GM21576 (cell line): Measurements from ENCODE around the gene IL10.
"Not testable (repeated sequence)": the region's sequence is repeated elsewhere in the genome, so short reads cannot be mapped to it uniquely, and the experiment has no call there.

Experiments
- ATAC-seq: cut with Tn5 transposase; IDR thresholded peaks from one replicate; pipeline ENCODE4 v1.9.1; 2021; ENCODE audit warnings: mild to moderate bottlenecking, moderate library complexity; ENCODE audit not compliant: unreplicated experiment

IL10 gene

DNA sequence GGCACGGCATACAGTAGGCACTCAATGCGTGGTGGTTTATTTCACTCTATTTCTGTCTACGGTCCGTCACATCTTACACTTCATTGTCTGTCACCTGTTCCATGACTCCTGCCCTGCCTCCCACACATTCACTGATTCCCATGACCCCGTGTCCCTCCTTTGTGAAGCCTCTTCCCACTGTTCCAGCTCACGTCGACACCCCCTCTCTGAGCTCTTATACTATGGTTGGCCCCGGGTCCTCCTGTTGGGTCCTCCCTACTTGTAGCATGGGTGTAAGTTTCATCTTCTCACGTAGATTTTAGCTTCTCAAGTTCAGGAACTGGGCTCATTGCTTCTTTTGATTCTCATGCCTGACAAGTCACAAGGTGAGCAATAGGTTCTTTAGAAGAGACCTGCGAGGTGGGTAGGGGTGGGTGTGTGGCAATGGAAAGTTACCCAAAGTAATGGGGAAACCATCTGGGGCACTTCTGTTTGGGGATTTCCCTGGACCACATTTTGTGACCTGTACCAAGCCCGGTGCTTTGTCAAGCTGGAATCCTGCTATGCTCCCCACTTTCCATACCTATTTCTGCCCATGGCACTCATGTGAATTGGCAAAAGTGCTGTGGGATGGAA lies 22.1 kb upstream of the IL10 start:
- no peak for ATAC-seq

DNA sequence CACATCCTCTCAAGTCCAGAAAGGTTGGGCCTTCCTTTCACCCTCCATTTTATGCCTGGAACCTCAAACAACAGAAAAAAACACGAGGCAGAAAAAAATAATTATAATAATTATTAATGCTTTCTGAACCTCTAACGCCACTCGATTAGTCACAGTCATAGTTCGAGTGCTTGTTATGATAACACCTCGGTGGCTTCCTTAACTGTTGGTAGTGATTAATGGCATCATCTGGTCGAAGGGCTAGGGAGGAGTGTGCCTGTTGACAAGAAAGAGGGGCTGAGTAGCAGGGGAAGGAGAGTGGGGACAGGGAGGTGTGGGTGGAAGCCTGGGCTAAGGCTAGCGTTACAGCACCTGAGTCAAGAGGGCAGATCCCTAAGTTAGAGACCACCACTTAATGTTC lies 21.3 kb upstream of the IL10 start:
- ATAC-seq, result no peak

DNA sequence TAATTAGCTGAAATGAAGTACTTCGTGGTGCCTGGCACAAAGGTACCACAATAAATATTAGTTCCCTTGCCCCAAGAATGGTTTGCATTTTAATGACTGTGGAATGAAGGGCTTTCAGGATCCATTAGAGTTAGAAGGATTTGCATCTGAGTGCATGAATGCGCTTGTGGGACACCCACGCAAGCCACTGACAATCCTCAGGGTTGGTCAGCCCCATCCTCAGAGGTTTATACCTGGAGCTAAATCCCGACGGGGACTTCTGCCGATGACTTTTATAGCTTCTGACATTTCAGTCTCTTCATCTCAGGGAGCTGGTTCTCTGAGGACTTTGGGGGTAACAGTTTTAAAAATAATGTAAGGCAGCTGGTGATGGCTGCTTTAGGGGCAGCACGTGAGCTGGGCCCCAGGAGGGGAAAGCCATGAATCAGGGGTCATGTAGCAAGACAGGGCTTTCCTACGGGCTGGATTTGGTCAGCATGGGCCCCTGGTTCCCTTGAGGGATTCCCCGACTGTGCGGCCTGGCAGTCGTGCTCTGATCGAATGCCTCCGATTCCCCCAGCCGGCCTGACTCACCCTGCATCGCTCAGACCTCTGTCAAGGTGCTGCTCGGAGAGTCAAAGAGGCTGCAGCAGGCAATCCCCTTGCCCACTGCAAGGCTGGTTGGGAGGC lies 20.8 kb upstream of the IL10 start:
- ATAC-seq, result peak; percentile 40

DNA sequence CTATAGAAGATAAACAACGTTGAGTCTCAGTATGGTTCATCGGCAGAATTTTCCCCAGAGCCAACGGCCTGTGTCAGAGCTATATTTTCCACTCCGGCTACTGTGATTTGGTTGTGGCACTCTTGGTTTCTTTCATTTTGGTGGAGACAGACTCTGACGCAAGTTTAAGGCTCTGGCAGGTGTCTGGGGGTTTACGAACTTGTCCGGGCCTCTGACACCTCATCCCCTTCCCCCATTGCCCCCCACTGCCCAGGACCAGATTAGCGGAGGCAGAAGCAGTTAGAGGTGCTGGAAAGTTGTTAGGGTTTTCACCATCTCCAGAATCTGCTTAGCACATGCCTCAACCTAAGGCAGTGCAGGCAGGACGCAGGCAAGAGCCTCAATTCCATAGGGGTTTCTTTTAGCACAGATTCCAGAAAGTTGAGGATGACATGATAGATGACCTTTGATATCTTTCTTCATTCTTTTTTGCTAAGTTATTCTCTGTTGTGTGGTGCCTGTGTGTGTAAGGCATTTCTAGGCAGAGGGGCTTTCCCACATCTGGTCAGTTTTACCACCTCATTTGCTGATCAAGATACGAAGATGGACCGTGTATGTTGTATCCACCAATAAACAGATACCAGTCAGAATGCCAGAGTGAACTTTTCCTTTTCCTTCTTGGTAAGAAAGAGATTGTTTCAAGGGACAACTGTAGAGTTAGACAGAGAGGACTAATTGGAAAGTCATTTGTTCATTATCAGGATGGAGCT lies 18.4 kb upstream of the IL10 start:
- ATAC-seq, result peak; percentile 34

DNA sequence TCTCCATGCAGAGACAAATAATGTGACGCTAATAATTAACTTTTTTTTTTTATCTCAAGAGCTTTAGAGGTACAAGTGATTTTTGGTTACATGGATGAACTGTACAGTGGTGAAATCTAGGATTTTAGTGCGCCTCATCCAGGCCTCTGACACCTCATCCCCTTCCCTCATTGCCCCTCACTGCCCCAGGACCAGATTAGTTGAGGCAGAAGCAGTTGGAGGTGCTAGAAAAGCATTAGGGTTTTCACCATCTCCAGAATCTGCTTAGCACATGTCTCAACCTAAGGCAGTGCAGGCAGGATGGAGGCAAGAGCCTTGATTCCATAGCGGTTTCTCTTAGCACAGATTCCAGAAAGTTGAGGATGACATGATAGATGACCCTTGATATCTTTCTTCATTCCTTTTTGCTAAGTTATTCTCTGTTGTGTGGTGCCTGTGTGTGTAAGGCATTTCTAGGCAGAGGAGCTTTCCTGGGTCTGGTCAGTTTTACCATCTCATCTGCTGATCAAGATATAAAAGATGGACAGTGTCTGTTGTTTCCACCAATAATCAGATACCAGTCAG lies 16.3 kb upstream of the IL10 start:
- no peak for ATAC-seq

DNA sequence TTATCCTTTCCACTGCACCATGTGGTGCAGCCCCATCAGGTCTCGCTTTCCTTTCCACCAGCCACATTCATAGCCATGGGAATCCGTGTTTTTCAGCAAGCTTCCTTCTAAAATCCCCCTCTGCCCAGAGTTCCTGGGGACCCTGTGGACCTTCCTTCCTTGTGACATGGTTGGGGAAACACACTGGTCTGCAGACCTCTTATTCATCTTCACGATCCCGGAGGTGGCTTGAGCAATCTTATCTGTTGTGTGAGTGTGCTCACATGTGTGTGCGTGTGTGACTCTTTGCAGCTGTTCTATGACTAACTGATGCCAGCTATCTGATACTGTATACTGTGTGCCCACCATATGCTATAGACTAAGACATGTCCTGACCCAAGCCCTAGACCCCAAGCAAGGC lies 15.6 kb upstream of the IL10 start:
- ATAC-seq, result no peak

DNA sequence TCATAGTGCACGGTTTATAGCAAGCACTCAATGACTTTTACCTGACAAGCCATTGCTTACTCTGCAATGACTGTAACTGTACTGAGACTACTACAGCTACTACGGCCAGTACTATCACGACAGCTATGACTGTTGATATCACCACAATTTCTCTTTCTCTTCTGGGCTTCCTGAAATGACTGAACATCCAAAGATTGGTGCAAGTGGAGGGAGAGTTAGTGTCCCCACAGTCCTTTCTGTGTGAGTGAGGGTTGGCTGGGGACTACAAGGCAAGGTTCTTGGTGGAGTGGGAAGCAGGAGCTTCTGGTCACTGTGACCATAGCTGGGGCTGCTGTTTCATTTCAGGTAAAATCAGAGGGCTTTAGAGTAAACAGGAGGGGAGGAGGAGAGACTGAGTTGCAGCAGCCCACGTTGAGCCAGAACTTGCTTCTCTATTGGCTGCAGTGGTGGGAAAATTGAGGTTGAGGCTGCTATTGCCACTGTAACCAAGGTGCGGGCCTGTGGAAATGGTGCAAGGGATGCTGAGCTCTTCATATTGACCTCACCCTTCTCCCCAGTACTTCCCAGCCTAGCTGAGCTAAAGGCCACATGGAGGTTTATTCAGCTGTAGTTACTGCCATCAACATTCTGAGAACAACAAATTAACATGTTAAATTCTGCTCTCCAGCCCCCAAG lies 14.1 kb upstream of the IL10 start:
- no peak for ATAC-seq

DNA sequence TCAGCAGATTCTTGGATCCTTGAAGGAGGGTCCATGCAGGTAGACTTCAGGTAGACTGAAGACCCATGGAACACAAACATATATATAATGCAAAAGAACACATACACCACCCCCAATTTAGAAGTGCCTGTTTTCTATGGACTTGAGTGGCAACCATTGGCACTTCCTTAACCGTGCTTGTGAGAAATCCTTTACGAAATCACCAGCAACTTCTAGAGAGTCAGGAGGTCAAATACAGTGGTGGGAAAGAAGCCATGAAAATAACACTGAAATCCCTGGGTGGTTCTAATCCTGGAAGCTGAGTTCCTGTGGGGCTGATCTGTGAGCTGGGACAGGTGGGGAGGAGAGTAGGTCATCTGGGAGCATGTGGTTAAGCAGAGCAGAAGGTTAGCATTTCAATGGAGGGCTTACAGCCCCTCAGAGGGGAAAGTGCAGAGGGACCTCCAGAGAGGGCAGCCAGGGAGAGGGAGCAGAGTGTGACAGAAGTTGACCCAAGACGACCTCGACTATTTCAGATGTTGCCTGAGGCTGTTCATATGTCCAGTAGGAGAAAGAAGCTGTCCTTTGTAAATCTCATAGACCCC lies 13.0 kb upstream of the IL10 start:
- no peak for ATAC-seq

DNA sequence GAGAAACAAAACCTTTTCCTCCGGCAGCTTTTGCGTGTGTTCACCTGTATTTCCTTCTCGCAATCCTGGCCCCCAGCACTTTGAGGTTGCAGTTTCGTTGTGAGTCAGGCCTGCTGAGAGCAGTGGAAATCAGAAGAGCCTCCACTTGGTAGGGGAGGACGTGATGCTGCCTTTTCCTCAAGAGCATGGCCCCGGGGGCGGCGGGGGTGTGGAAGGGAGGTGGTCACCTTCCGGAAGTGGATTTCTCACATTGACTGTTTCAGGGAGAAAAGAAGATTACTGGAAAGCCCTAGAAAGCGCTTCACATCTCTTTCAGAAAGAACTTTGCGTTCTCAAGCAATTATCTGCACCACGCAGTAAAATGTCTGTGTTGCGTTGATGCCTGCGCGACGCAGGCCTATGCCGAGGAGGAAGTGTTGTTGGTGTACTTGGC lies 12.2 kb upstream of the IL10 start:
- peak; percentile 67 for ATAC-seq

DNA sequence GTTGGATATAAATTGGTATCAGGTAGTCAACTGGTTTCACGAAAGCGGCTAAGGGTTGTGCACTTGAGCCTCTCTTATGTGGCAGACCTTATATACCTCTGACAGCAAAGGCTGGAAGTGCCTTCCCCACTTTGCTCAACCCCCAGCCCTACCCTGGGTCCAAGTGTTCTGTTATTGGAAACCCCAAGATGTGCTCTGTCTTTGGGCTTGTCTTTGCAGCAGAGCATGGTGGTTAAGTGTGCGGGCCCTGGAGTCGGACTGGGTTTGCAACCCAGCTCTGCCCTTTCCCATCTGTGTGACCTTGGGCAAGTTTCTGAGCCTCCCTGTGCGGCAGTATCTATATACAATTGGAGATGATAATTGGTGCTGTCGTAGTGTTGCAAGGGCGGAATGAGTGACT lies 11.2 kb upstream of the IL10 start:
- ATAC-seq, result no peak

DNA sequence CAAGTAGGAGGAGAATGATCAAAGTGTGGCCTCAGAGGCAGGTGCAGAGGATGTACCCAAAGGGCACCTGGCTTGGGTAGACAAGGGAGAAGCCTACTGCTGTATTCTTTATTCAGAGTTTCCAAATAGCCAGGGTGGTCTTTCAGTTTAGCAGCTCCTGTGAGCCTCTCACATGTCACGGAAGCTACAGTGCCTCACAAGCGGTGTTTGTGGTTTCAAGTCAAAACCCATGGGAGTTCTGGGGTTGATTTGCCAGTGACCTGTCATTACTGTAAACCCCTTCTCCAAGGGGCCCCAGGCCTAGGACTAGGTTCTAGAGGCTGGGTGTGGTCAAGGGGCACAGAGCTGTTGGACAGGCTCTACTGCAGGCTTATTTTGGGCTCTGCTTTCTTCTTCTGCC lies 10.2 kb upstream of the IL10 start:
- ATAC-seq, result peak; percentile 56

DNA sequence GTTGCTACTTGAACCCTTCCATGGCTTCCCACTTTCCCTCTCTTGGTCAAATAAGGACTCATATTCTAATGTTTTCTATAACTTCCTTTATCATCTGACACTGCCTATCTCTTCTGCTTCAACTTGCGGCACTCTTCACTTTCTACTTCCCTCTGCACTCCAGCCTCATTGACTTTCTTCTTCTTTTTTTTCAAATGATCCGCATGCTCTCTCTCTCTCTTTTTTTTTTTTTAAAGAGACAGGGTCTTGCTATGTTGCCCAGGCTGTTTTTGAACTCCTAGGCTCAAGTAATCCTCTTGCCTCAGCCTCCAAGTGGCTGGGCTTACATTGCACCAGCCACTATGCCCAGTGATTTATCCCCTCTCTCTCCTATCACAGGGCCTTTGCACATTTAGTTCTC lies 7.3 kb upstream of the IL10 start:
- no peak for ATAC-seq

DNA sequence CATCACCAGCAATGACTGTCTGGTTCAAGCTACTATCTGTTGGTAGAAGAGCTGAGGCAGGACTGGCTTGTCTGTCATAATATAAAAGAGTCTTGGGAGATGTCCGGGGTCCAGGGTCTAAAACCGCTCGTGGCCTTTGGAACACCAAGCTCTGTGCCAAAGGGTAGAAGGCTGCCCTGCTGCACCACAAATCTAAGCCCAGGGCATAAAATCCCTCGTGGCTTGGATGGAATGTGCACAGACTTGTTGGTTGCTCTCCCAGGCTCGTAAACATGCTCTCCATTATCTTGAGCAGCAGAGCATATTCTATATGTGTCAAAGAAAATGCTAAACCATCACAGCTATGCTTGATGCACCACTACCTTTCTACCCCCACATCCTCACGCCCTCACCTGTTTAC lies 6.6 kb upstream of the IL10 start:
- ATAC-seq, result not testable (repeated sequence)

DNA sequence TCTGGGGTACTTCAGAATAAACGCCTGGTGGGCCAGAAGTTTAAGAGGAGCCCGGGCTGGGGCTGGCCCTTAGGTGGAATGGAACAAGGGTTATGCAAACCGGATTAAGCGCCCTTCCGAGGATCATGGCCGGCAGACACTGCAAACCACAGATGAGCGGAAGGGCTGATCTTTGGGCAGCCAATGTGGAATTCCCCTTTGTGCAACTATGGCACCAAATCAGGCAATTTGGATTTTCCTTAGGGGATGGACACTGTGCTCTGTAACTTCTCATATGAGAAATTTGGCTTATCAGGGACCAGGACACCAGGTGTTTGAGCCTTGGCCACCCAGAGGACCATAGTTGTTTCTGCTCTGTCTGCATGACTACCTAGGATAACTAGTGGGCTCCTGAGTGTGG lies 5.7 kb upstream of the IL10 start:
- no peak for ATAC-seq

DNA sequence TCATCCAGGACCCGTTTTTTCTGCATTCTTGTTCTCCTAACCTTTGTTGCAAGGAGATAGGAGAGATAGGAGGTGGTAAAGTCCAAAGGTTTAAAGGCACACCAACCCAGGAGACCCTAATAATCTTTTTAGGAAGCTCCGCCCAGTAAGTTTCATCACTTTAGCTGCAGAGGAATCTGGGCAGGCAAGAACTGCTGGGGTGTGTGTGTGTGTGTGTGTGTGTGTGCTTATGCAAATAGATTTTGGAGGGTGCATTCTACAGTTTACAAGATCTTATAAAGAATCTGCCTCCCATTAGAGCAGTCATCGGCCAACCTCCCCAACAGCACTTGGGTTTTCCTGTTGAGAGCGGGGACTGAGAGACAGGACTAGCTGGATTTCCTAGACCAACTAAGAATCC lies 3.9 kb upstream of the IL10 start:
- no peak for ATAC-seq

DNA sequence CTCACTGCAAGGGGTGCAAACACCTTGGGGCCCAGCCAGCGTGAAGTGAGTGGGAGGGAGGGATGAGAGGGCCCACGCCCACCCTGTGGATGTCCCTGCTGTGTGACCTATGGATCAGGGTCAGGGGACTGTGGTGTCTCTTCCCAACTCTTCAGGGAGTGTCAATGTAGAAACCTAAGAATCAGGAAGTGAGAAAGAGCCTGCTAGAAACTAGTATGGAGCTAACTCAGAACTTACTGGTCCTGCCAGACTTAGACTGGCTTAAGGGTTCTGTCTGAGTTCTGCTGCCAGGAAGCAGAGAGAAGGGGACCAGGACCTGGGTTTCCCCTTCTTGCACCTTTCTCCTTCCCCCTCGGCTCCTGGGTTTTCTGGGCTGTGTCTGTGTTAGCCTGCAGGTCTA lies 1.8 kb upstream of the IL10 start:
- no peak for ATAC-seq

DNA sequence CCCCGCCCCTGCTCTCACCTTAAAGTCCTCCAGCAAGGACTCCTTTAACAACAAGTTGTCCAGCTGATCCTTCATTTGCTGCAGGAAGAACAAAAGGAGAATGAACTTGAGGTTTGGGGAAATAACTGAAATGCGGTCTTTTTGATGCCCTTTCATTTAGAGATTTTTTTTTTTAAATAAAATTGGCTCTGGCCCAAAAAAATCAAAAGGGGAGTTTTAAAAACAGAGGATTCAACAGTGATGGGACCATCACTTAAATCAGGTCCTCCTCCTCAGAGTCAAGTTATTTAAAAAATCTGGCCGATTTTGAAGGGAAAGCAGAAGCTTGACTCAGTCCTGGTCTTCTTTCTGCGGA lies 979 bp downstream of the IL10 start:
- ATAC-seq, result no peak

DNA sequence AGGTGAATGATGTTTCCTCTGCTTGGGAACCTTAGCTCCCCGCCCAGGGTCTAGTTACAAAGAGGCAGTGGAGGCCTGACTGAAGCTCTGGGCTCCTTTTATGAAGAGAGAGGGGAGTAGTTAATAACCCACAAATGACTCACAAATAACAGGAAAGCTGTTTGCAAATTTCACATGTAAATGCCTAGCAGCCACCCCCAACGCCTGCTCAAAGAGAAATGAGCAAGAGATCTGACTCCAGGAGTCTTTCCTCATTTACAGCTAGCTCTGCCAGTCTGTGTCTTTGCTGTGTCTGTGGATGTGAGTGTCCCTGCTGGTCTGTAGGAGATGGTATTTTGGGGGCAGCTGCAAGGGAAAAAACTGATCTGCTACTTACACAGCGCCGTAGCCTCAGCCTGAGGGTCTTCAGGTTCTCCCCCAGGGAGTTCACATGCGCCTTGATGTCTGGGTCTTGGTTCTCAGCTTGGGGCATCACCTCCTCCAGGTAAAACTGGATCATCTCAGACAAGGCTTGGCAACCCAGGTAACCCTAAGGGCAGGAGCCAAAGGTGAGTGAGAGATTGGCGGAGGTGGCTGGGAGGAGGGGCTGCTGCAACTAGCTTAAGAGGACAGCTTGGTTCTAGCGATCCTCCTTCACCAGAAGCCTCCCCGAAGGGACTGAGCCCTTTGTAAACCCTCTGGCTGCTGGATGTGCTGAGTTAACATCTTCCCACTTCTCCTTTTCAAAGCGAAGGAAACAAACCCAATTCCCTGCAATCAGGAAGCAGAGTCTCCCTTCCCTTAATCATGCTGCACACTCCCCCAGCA lies 1.6 kb downstream of the IL10 start, which contains the start of gene IL19:
Gene IL19, plus strand, starts transcription at position 243 of the 807 bp plus-strand sequence. CDS start 65,890 bp downstream, outside the sequence.
- no peak for ATAC-seq

DNA sequence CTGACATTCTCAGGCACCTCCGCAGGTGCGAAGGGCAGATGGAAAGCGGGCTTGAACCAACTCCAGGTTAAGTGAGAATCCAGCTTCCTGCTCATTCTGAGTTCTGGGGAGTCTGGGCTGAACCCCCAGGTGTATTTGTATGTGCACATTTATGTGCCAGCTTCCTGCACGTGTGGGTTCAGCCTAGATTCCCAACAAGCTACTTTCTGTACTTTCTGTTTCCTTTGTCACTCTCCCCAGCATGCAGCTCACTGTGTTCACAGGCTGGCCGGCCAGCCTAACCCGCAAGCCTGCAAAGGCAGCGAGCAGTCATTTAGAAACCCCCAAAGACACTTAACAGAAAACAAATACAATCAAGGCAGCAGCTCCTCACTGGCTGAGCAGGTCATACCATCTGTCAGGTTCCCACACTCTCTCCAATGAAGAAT lies 3.0 kb downstream of the IL10 start:
- ATAC-seq, result peak; percentile 54
